ENCODE results near the gene FAM227A.

Gene FAM227A

GRCh38 chr22:38531251-38531938, 124.8 kb downstream of the FAM227A start:
- DNase-seq = no peak

Measured in activated CD4-positive, CD25-positive, alpha-beta regulatory T cell treated with anti-CD3 and anti-CD28 coated beads, Interleukin-2, amount 50 U/mL, for 72 hours (primary cell).